ENCODE data around the gene PLXDC2.
"Not testable (repeated sequence)": the region's sequence is repeated elsewhere in the genome, so short reads cannot be mapped to it uniquely, and the experiment has no call there.

PLXDC2 gene

DNA sequence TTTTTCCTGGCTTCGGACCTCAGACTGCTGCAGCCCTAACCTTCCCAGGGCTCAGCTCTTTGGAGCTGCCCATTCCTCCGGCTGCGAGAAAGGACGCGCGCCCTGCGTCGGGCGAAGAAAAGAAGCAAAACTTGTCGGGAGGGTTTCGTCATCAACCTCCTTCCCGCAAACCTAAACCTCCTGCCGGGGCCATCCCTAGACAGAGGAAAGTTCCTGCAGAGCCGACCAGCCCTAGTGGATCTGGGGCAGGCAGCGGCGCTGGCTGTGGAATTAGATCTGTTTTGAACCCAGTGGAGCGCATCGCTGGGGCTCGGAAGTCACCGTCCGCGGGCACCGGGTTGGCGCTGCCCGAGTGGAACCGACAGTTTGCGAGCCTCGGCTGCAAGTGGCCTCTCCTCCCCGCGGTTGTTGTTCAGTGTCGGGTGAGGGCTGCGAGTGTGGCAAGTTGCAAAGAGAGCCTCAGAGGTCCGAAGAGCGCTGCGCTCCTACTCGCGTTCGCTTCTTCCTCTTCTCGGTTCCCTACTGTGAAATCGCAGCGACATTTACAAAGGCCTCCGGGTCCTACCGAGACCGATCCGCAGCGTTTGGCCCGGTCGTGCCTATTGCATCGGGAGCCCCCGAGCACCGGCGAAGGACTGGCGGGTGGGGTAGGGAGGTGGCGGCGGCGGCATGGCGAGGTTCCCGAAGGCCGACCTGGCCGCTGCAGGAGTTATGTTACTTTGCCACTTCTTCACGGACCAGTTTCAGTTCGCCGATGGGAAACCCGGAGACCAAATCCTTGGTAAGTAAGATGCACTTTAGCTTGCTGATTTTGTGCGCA, at the start of gene PLXDC2:
Gene PLXDC2, plus strand, starts transcription at position 22 of the 820 bp plus-strand sequence.
- DNase-seq, result peak; percentile 25 to 61

DNA sequence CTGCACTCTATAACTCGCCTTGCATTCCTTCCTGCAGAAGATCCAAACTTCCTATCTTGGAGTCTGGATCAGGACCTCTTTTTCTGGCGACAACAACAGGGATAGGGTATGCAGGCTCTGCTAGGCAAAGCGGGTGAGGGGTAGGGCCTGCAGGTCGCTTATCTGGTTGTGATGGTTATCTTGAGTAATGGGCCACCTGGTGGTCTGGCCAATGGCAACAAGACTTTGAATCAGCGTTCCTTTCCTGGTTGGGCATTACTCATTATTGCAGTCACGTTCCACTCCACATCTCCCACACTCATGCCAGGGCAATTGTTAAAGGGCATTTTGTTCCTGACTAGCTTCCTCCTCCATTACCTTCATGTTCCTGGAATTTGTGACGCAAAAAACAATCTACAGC, 48.4 kb upstream of the PLXDC2 start:
- DNase-seq, result no peak

DNA sequence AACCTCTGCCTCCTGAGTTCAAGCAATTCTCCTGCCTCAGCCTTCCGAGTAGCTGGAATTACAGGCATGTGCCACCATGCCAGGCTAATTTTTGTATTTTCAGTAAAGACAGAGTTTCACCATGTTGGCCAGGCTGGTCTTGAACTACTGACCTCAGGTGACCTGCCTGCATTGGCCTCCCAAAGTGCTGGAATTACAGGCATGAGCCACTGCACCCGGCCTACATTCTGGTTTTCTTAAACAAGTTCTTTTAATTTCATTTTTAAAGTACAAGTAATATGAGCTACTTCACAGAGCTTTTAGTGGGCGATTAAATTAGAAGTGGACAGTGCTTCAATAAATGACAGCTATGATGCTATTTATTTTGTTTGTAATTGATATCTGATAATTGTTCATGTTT, 46.4 kb upstream of the PLXDC2 start:
- not testable (repeated sequence) for DNase-seq

DNA sequence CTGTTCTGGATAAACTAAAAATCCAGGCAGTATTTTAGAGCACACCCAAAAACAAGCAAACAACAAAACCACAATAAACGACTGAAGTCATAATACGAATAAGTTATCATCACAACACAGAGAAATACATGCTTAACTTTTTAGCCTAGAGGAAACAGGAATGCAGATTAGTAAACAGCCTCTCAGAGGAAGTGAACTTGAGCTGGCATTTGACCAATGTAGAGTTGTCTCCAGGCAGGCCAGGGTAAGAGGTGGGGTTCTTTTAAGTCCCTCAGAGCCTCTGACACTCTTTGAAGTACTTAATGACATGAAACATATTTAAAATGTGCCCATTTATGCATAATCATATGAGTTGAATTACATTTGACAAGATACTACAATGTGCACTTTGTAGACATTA, 43.3 kb upstream of the PLXDC2 start:
- no peak for DNase-seq

DNA sequence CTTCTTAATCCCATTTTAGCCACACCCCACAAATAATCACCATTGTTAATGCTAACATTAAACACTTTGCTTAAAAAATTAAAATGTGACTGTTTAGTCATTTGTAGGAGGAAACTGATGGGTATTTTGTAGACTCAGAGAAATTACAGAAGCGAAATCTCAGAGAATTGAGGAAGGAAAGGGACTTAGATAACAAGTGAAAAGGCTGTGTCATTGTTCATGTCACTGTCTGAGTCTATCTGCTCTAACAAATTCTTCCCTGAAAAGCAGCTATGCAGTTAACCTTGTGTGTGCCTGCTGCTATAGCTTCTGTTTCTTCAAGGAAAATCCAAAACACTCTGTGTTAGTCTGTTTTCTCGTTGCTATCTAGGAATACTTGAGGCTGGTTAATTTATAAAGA, 40.9 kb upstream of the PLXDC2 start:
- DNase-seq, result no peak

DNA sequence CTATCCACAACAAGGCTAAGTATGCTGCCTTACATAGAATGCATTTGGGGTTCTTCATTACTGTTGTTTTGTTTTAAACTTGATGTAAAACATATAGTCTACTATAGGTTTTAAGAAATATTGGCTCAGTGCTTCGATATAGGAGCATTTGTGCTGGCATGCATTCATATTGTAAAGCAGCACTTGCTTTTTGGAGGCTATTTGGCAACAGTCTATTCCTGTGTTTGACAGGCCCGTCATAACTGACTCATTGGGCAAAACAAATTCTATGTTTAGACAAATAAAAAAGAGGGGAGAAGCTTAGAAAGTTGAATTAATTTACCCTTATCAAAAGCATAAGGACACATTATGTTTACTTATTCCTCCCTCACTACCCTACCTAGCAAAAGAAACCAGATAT, 38.4 kb upstream of the PLXDC2 start:
- DNase-seq, result no peak

DNA sequence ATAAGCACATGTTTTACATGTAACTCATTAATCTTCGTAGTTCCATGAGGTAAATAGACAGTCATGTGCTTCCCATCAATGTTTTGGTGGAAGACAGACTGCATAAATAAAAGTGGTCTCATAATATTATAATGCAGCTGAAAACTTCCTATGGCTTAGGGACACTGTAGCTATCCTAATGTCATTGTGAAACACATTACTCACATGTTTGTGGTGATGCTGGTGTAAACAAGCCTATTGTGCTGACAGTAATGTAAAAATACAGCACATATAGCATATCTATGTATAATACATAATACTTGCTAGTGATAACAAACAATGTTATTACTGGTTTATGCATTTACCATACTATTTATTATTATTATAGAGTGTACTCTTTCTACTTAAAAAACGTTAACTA, 37.2 kb upstream of the PLXDC2 start:
- DNase-seq, result no peak

DNA sequence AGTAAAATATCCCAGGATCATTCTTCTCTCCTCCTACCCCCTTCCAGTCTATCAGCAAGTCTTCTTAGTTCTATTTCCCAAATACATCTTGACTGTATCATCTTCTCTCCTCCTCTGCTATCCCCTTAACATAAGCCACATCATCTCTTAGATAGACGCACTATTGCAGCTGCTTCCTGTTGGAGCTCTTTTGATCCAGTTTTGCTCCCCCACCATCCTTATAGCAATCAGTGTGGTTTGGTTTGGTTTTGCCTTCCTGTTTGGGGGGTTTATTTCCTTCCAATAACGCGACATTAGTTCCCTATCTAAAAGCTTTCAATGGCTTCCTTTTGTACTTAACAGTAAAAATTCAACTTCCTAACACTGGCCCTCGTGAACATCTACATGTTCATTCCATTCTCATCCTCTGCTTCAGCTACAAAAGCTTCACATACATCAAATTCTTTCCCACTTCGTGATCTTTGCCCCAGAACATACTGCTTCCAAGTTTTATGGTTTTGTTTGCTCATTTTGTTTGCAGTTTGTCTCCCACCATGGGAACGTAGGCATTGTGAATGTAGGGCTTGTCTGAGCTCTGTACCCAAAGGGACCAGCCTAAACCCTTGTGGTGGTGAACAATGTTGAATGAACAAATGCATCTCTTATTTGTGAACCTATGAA, 33.7 kb upstream of the PLXDC2 start:
- DNase-seq, result no peak

DNA sequence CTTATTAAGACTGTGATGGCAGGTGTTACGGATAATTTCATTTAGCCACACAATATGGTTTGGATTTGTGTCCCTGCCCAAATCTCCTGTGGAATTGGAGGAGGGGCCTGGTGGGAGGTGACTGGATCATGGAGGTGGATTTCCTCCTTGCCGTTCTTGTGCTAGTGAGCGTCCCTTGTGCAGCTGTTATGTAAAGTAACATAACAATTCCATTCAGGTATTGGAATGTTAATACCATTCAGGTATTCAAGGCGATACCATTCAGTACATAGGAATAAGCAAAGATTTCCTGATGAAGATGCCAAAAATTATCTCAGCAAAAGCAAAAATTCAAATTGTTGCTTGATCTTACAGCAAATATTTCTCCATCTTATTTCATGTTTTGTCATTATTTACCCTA, 32.5 kb upstream of the PLXDC2 start:
- no peak for DNase-seq

DNA sequence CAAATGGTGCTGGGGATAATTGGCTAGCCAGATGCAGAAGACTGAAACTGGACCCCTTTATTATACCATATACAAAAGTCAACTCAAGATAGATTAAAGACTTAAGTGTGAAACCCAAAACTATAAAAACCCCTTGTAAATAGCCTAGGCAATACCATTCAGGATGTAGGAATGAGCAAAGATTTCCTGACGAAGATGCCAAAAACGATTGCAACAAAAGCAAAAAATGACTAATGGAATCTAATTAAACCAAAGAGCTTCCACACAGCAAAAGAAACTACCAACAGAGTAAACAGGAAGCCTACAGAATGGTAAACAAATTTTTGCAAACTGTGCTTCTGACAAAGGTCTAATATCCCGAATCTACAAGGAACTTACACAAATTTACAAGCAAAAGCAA, 30.9 kb upstream of the PLXDC2 start:
- no peak for DNase-seq

DNA sequence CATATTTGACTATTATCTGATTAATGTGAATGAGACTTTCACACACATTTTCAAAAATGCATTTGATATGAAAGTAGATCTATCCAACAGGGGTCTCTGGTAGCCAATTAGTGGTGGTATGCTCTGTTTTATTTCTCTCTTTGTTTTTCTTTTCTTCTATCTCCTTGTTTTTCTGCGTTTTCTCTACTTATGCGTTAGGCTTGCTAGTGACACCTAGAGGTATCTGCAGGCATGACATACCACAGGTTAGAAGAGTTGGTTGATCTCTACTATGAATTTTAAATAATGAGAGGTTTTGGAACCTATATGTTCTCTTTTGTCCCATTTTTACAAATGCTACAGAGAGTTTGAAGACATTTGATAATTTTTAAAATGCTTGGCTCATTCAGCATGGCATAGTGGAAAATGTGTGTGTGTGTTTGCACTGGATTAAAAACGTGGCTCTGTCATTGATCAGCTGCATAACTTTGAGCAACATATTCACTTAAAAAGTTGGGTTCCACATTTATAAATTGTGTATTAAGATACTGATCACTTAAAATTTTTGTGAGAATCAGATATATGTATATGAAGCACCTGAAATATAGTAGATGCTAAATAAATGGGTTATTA, 28.1 kb upstream of the PLXDC2 start:
- DNase-seq, result peak; percentile 25 to 72

DNA sequence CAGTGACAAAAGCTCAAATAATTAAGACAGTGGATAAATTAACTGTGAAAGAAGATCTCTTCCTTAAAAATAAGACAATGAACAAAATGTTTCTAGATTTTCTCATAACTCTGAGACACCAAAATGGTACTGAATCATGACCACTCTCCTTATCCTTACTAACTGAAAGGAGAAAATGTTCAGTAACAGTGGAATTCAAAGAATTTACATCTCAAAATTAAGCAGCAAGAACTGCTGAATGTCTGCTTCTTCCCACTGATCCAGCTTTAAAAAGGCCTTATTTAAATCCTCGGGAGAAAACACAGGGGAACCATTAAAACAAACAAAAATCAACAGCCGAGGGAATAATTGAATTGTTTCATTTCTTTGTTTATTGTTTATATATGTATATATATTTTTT, 27.3 kb upstream of the PLXDC2 start:
- DNase-seq, result no peak

DNA sequence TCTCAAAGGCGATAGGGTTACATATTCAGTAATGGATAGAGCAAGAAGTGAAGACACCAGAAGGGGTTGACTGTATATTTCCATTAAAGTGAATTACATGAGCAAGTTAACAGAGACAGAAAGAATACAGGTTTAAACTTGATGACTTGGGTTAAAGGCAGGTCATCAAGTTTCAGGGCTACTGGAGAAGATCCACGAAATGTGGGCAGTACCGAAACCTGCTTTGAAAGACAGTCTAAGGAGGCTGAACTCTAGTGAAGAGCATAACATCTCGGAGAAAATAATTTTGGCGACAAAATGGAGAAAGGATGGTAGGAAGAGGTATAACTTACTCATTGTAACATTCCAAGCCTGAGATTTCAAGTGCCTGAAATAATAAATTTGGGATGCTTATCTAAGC, 26.6 kb upstream of the PLXDC2 start:
- DNase-seq, result no peak

DNA sequence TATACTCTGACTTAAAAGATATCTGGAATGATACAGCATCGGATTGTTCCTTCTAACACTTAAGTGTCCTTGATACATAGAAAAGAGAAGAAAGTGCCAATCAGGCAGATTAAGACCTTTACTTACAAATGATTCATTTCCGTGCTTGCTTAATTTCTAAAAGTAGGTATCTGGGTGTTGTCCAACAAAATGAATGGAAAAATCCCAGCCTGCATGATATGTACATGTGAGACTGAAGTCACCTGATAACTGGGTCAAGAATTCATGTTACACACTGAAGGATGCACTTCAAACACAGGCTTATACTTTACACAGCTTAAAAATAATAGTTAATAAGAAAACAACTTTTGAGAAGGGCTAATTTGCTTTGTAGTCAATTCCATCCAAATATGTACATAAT, 25.2 kb upstream of the PLXDC2 start:
- no peak for DNase-seq

DNA sequence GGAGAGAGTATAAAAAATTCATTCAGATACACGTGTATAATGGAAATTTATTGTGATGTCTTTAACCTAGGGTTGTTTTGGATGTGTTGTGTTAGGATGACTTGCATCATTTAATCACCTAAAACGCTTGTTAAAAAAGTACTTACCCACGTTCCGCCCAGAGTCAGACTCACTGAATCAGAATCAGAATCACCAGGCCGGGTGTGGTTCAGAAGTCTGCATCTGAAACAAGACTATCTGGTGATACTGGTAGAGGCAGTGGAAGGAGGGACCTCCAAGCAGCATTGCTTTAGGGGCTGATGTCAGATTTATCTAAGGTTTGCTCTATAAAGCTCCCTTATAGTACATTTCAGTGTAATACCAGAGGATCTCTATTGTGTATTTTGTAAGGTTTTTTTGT, 20.5 kb upstream of the PLXDC2 start:
- no peak for DNase-seq

DNA sequence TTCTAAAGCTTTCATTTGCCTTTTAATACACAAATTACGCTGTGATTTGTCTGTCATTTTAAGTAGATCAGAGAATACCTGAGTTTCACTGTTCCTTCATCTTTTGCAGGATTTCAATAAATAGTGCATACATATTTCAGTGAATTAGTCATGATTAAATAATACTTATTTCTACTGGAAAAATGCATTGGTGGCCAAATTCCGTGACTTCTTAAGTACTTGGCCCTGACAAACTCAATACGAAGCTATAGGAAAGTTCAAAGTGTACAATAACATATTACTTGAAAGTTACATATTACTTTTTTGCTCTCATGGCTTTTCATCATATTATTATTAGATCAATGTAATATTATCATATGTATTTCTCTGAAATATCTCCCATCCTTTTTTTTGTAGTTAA, 16.1 kb upstream of the PLXDC2 start:
- no peak for DNase-seq

DNA sequence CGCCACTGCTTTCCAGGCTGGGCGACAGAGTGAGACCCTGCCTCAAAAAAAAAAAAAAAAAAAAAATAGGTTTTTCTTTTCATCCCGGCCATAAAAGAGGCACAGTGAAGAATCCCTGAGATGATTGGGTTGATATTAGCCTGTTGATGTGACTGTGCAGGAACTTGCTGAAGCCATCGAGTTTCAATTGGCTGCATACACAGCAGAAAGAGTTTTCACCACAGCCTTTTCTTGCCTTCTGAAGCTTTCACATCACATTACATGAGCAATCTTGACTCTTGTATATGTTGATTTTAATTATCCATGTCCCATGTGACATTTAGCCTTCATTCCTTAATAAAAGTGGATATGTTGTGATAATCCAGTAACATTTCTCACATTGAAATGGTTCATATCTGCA, 14.9 kb upstream of the PLXDC2 start:
- no peak for DNase-seq

DNA sequence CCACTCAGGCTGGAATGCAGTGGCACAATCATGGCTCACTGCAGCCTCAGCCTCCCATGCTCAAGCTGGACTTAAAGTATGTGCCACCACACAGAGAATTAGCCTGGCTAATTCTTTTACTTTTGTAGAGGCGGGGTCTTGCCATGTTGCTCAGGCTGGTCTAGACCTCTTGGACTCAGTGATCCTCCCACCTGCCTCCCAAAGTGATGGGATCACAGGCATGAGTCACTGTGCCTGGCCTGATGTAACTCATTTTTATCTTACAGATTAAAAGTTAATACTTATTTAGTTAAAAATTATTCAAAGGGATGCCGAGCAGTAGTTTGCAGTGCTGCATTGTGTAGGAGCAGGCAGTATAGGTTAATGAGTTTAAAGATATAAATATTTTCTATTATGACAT, 12.6 kb upstream of the PLXDC2 start:
- DNase-seq, result no peak

DNA sequence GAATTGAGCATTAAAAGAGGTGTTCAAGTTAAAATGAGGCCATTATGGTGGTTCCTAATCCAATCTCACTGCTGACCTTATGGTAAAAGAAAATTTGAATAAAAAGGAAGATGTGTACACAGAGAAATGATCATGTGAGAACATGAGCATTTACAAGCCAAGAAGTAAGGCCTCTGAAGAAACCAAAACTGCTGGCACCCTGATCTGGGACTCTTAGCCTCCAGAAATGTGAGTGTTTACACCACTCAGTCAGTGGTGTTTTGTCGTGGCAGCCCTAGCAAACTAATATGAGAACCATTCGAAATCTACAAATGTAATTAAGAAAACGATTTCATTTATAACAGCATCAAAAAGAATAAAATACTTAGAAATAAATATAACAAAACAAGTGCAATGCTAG, 6.8 kb upstream of the PLXDC2 start:
- DNase-seq, result no peak

DNA sequence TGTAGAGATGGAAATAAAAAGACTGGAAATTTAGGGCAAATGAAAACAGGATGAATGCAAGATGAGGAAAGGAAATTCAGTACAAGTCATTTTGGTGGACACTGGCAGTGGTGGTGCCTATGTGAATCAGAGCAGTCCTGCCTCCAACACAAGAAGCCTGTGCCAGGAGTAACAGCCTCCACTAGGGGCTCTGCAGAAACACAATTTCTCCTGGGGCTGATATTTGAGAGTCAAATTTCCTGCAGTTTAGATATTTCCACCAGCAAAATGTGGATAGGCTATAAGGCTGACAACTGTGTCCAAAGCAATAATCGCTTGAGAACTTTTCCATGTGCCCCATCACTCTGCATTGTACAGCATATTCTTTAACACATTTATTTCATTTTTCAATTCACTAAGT, 4.7 kb upstream of the PLXDC2 start:
- peak in 1 of 2 experiments; percentile 33 for DNase-seq

DNA sequence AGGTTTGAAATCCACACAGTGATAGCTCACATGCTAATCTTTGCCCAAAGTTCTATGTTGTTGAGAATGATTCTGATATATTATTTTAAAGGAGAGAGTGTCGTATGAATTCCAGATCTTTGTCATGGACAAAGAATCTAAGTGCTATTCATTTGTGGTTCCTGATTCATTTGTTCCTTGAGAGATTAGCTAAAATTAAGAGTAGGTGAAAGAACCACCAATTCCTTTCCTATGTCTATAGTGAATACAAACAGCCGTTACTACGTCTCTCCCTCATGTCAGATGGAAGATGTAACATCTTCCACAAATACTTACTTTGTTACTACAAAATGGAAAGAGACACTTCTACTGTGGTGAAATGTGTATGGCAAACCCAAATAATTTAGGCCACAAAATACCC, 3.3 kb upstream of the PLXDC2 start:
- DNase-seq, result no peak

DNA sequence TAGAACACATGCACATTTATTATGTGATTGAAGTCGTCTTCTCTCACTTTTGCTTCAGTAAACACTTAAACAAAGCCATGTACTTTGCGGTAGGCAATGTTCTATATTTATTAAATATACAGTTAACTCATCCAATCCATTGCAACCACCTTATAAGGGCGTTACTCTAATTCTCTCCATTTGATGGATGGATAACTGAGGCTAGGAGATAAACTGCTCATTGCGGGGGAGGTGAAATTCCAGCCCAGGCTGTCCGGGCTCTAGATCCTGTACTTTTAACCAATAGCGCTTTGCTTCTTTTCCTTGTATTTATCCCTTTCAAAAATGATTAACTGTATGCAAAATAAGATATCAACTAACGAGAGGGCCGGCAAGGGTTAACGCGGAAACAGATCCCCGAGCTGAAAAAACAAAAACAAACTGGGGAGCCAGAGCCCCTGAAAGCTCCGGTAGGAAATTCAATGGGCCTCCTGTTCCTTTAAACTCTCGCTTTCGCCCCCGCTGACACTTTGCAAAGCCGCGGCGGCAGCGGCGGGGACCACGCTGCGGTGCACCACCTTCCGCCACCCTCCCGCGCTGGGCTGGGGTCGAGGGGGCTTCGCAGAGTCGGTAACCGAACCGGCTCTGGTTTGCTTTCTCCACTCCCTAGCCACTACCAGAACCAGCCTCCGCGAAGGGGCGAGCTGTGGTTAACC, 1.0 kb upstream of the PLXDC2 start:
- DNase-seq, result no peak

DNA sequence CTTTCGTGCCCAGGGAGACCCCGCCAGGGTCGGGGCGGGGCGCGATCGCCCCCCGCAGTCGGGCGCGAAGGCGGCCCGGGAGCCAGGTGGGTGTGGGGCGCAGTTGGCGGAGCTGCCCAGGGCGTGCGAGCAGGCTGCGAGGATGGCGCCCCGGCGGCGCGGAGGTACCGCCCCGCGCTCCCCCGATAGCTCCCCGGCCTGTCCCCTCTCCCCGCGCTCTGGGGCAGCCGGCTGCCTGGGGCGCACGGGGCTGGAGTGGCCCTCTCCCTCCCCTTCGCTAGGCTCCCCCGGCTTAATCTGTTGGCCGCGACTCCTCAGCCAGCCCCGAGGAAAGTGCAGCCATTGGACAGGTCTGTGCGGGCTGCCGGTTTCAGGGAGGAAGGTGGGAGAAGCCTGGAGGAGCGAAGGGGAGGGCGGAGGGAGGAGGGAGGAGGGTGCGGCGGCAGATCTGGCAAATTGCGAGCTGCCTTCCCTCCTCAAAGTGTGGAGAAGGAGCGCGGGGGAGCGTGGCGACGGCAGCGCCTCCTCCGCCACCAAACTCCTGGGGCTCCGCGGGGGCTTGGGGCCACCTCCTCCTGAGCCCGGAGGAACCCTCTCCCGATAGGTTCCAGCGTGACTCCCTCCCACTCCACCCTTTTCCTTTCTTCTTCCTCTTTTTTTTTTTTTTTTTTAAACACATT, 361 bp upstream of the PLXDC2 start:
- DNase-seq, result peak; percentile 31 to 63
